Panc1 (cell line): ENCODE measurements around the gene TFCP2L1. TPM values are rescaled to one million over a fixed set of nuclear protein-coding genes. Genes with fewer than 3 reads are reported as not detected.

Experiments used
- ATAC-seq: fragments of 200-7000 bp; cut with Tn5 transposase; 2 replicates; pipeline ENCODE4 v1.9.1; 2020; ENCODE audit warnings: mild to moderate bottlenecking, moderate library complexity
- BruUV-seq: library from RNA; stranded (reverse); fragments of 400-500 nt; replicated peaks from 2 replicates; lab custom pipeline; 2021; lab: Mats Ljungman, UMichigan
- CTCF ChIA-PET: fragments of 300-600 bp; sonication (Branson Sonifier 250); formaldehyde crosslinking; loops from one replicate; lab custom pipeline; 2022; ENCODE audit warnings: antibody characterized with exemption; lab: Charles Lee
- POLR2A ChIA-PET: fragments of 300-600 bp; sonication (Branson Sonifier 250); formaldehyde crosslinking; loops from one replicate; lab custom pipeline; 2022; ENCODE audit warnings: antibody characterized with exemption; lab: Charles Lee
- DNase-seq: peaks from one replicate; pipeline ENCODE4 v3.0.0-alpha.2; 2010; ENCODE audit warnings: low read depth, low spot score
- H3K27ac ChIP-seq: 2 replicates; pipeline ENCODE4 v1.5.1; 2011; ENCODE audit warnings: mild to moderate bottlenecking, low read length, inconsistent platforms
- H3K27me3 ChIP-seq: fragments of 200-500 bp; sonication (Bioruptor generic); 2 replicates; pipeline ENCODE4 v1.6.0; 2014; ENCODE audit warnings: low read length, inconsistent platforms; ENCODE audit not compliant: control insufficient read depth, insufficient read depth
- H3K36me3 ChIP-seq: fragments of 200-500 bp; sonication (Bioruptor generic); 2 replicates; pipeline ENCODE4 v1.5.1; 2014; ENCODE audit warnings: inconsistent platforms, mild to moderate bottlenecking, low read length, moderate library complexity; ENCODE audit not compliant: control insufficient read depth, insufficient read depth
- H3K4me1 ChIP-seq: 2 replicates; pipeline ENCODE4 v1.5.1; 2011; ENCODE audit warnings: inconsistent platforms, mild to moderate bottlenecking, low read length, moderate library complexity; ENCODE audit not compliant: control insufficient read depth, insufficient read depth
- H3K4me3 ChIP-seq, 2 experiments: 2 replicates each; pipeline ENCODE4 v1.5.1; 2011 to 2012; ENCODE audit warnings: low read depth in 2 of 2, low read length in 2 of 2, mild to moderate bottlenecking in 2 of 2, inconsistent platforms in 1 of 2, moderate library complexity in 1 of 2
- H3K9me3 ChIP-seq: fragments of 200-500 bp; sonication (Bioruptor generic); 2 replicates; pipeline ENCODE4 v1.5.1; 2014; ENCODE audit warnings: low read depth, mild to moderate bottlenecking, inconsistent platforms, low read length, moderate library complexity; ENCODE audit not compliant: control insufficient read depth, insufficient read depth
- CTCF ChIP-seq: fragments of 450-650 bp; IDR thresholded peaks from 2 replicates; pipeline ENCODE4 v1.5.1; 2017; ENCODE audit warnings: mild to moderate bottlenecking
- POLR2AphosphoS5 ChIP-seq: IDR thresholded peaks from 2 replicates; pipeline ENCODE4 v1.6.1; 2012; ENCODE audit warnings: mild to moderate bottlenecking, low read depth, low read length, moderate library complexity
- REST ChIP-seq, 2 experiments: IDR thresholded peaks; 2 replicates each; pipeline ENCODE4 v1.6.1; 2011 to 2012; ENCODE audit warnings: low read depth in 2 of 2, control low read depth in 1 of 2, low read length in 1 of 2, mild to moderate bottlenecking in 1 of 2, moderate library complexity in 1 of 2; ENCODE audit not compliant: insufficient read depth in 1 of 2
- SIN3A ChIP-seq: IDR thresholded peaks from 2 replicates; pipeline ENCODE4 v1.6.1; 2012; ENCODE audit warnings: low read depth, mild to moderate bottlenecking, low read length, moderate library complexity, borderline replicate concordance; ENCODE audit not compliant: insufficient read depth
- TCF7L2 ChIP-seq: IDR thresholded peaks from 2 replicates; pipeline ENCODE4 v1.6.1; 2011; ENCODE audit warnings: mild to moderate bottlenecking, low read depth, low read length, inconsistent platforms
- in situ Hi-C: cut with HindIII; loops from 2 replicates; pipeline ENCODE4 v1.10.0; 2016; ENCODE audit warnings: low sequenced_read_pairs, low pct_unique_long_range_greater_than_20kb
- intact Hi-C: fragments of 100-400 bp; cut with micrococcal nuclease; formaldehyde crosslinking; loops from one replicate; pipeline ENCODE4 v1.10.0; 2022; ENCODE audit not compliant: unreplicated experiment
- total RNA-seq: library from RNA; stranded (reverse); gene quantifications from one replicate; pipeline ENCODE4 v1.2.1, GENCODE V29; 2021; ENCODE audit not compliant: unreplicated experiment

TFCP2L1 gene
- total RNA-seq, 1 experiment from 2014 or later, result 4.9 TPM

GRCh38 chr2:121247534-121247933 lies 37.5 kb downstream of the TFCP2L1 start:
- no peaks in the 10 kb centered on the region for H3K36me3 ChIP-seq
- DNase-seq, result no peak
- BruUV-seq, result no TSS peak
- H3K27ac ChIP-seq, result no peak overlapping the region
- in situ Hi-C loops, result no loop called here
- ChIA-PET CTCF (interaction anchor here (0.6 kb wide), 1 partner anchor 51 kb away, joined by 4 read pairs; no protein-coding TSS in a partner anchor), POLR2A (interaction anchor here (0.5 to 0.6 kb wide), 2 partner anchors 22 to 29 kb away, joined by 3 read pairs; no protein-coding TSS in a partner anchor)
- intact Hi-C loops, result no loop called here
- H3K9me3 ChIP-seq, result no peaks in the 10 kb centered on the region
- H3K4me1 ChIP-seq, result no peaks in the 10 kb centered on the region
- TF ChIP-seq REST (IDR thresholded peaks at IDR 0.05; ENCODE audit: insufficient read depth in 1 of 2, low read depth in 2 of 2, low read length in 1 of 2), result no peak
- no peak for TF ChIP-seq SIN3A
- no peak for TF ChIP-seq CTCF
- no peak for TF ChIP-seq POLR2AphosphoS5
- TF ChIP-seq TCF7L2, result no peak
- H3K4me3 ChIP-seq, result no peak overlapping the region
- no peak for ATAC-seq
- no peaks in the 10 kb centered on the region for H3K27me3 ChIP-seq

- POLR2A ChIA-PET, result no interaction called here
- Histone ChIP-seq H3K36me3 (no peaks in the 10 kb centered on the region), H3K9me3 (no peaks in the 10 kb centered on the region), H3K4me3 (no peak overlapping the region), H3K4me1 (no peaks in the 10 kb centered on the region), H3K27ac (no peak overlapping the region), H3K27me3 (no peaks in the 10 kb centered on the region)
- ATAC-seq, result no peak
- in situ Hi-C loops, result no loop called here
- no peak for TF ChIP-seq SIN3A
- no peak for TF ChIP-seq TCF7L2
- TF ChIP-seq POLR2AphosphoS5, result no peak
- TF ChIP-seq REST (IDR thresholded peaks at IDR 0.05; ENCODE audit: insufficient read depth in 1 of 2, low read depth in 2 of 2, low read length in 1 of 2), result no peak
- TF ChIP-seq CTCF, result no peak
- no peak for DNase-seq
- no TSS peak for BruUV-seq
- intact Hi-C loops, result no loop called here
- CTCF ChIA-PET, result no interaction called here
Observed at GRCh38 chr2:121246704-121247255, 38.2 kb downstream of the TFCP2L1 start.
